Activated CD8-positive, alpha-beta T cell treated with anti-CD3 and anti-CD28 coated beads for 36 hours (primary cell): ENCODE measurements around the gene RNF217. TPM values are rescaled to one million over a fixed set of nuclear protein-coding genes. Genes with fewer than 3 reads are reported as not detected.

ENCODE experiments used
- ATAC-seq: fragments of 200-7000 bp; cut with Tn5 transposase; one replicate; pipeline ENCODE4 v1.10.0; 2021; ENCODE audit warnings: mild to moderate bottlenecking, moderate library complexity
- CTCF ChIA-PET: fragments of 350-600 bp; sonication (Branson Sonifier 250); formaldehyde crosslinking; loops from one replicate; lab custom pipeline; 2021; ENCODE audit warnings: antibody characterized with exemption; lab: Charles Lee
- POLR2A ChIA-PET: fragments of 350-600 bp; sonication (Branson Sonifier 250); formaldehyde crosslinking; loops from one replicate; lab custom pipeline; 2021; ENCODE audit warnings: antibody characterized with exemption; lab: Charles Lee
- DNase-seq: peaks from one replicate; pipeline ENCODE4 v3.0.0-alpha.2; 2020
- H3K27ac Mint-ChIP-seq: one replicate; pipeline ENCODE4 v1.8.0; 2021; ENCODE audit warnings: mild to moderate bottlenecking, mixed read lengths
- H3K27me3 Mint-ChIP-seq: one replicate; pipeline ENCODE4 v1.8.0; 2021; ENCODE audit warnings: mixed read lengths
- H3K36me3 Mint-ChIP-seq: one replicate; pipeline ENCODE4 v1.8.0; 2021; ENCODE audit warnings: low read depth, mixed read lengths
- H3K4me1 Mint-ChIP-seq: one replicate; pipeline ENCODE4 v1.8.0; 2021; ENCODE audit warnings: low read depth, mixed read lengths
- H3K4me3 Mint-ChIP-seq: one replicate; pipeline ENCODE4 v1.8.0; 2021; ENCODE audit warnings: mild to moderate bottlenecking, moderate library complexity, mixed read lengths
- H3K9me3 Mint-ChIP-seq: one replicate; pipeline ENCODE4 v1.8.0; 2021; ENCODE audit warnings: mixed read lengths
- intact Hi-C: fragments of 100-400 bp; cut with micrococcal nuclease; formaldehyde crosslinking; loops from one replicate; pipeline ENCODE4 v1.10.0; 2022
- total RNA-seq, 2 experiments: library from RNA; stranded (reverse); gene quantifications; one replicate each; pipeline ENCODE4 v1.2.3, GENCODE V29; 2021
- TF ChIP-seq, protein P1 (sequence below): fragments of 200-600 bp; IDR thresholded peaks from one replicate; pipeline ENCODE4 v1.8.0; 2022; ENCODE audit warnings: antibody characterized with exemption, mild to moderate bottlenecking

Gene RNF217
- total RNA-seq, 2 experiments from 2014 or later, result 0.07 to 0.09 TPM

DNA sequence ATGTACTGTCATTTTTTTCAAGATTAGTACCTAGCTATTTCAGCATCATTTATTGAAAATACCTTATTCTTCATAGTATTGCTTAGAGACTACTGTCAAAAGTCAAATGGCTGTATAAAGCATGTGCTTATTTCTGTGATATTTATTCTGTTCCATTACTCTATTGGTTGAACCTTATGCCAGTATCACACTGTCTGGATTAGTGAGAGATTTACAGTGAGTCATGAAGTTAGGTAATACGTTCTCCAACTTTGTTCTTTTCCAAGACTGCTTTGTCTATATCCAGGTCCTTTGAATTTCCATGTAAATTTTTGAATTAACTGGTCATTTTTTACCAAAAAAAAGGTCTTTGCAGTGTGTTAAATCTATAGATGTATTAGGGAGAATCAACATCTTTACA lies 18.6 kb upstream of the RNF217 start:
- TF ChIP-seq, protein P1, sequence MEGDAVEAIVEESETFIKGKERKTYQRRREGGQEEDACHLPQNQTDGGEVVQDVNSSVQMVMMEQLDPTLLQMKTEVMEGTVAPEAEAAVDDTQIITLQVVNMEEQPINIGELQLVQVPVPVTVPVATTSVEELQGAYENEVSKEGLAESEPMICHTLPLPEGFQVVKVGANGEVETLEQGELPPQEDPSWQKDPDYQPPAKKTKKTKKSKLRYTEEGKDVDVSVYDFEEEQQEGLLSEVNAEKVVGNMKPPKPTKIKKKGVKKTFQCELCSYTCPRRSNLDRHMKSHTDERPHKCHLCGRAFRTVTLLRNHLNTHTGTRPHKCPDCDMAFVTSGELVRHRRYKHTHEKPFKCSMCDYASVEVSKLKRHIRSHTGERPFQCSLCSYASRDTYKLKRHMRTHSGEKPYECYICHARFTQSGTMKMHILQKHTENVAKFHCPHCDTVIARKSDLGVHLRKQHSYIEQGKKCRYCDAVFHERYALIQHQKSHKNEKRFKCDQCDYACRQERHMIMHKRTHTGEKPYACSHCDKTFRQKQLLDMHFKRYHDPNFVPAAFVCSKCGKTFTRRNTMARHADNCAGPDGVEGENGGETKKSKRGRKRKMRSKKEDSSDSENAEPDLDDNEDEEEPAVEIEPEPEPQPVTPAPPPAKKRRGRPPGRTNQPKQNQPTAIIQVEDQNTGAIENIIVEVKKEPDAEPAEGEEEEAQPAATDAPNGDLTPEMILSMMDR, result no peak
- Mint-ChIP-seq H3K9me3 (no peaks in the 10 kb centered on the region), H3K36me3 (no peaks in the 10 kb centered on the region), H3K4me3 (no peak overlapping the region), H3K27ac (no peak overlapping the region), H3K4me1 (no peaks in the 10 kb centered on the region), H3K27me3 (no peaks in the 10 kb centered on the region)
- DNase-seq, result no peak
- no peak for ATAC-seq
- CTCF ChIA-PET, result no interaction called here
- intact Hi-C loops, result no loop called here
- POLR2A ChIA-PET, result no interaction called here

- CTCF ChIA-PET, result no interaction called here
- H3K27ac Mint-ChIP-seq, result no peak overlapping the region
- intact Hi-C loops, result no loop called here
Measured at GRCh38 chr6:124947971-124948451, 14.2 kb upstream of the RNF217 start.

DNA sequence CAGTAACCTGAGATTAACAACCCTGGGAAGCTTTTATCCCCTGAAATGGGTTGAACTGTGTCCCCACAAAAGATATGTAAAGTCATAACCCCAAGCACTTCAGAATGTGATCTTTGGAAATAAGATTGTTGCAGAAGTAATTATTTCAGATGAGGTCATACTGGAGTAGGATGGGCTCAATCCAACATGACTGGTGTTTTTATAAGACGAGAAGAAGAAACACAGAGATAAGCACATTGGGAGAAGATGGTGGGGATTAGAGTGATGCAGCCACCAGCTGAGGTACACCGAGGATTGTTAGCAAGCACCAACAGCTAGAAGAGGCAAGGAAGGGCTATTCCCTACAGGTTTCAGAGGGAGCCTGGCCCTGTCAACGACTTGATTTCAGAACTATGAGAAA lies 12.5 kb upstream of the RNF217 start:
- no peak for DNase-seq
- no peaks in the 10 kb centered on the region for H3K4me1 Mint-ChIP-seq
- TF ChIP-seq, protein P1, result no peak
- intact Hi-C loops, result no loop called here
- no peaks in the 10 kb centered on the region for H3K36me3 Mint-ChIP-seq
- ATAC-seq, result no peak
- POLR2A ChIA-PET, result no interaction called here
- no peaks in the 10 kb centered on the region for H3K9me3 Mint-ChIP-seq
- no peak overlapping the region for H3K4me3 Mint-ChIP-seq
- CTCF ChIA-PET, result no interaction called here
- no peaks in the 10 kb centered on the region for H3K27me3 Mint-ChIP-seq
- H3K27ac Mint-ChIP-seq, result no peak overlapping the region

More at GRCh38 chr6:124947971-124948451, 14.2 kb upstream of the RNF217 start:
- Mint-ChIP-seq H3K4me1 (no peaks in the 10 kb centered on the region), H3K27me3 (no peaks in the 10 kb centered on the region), H3K36me3 (no peaks in the 10 kb centered on the region), H3K9me3 (no peaks in the 10 kb centered on the region), H3K4me3 (no peak overlapping the region)
- ATAC-seq, result no peak
- TF ChIP-seq, protein P1, result no peak
- DNase-seq, result no peak
- POLR2A ChIA-PET, result no interaction called here

GRCh38 chr6:124953808-124954207 lies 8.4 kb upstream of the RNF217 start:
- Mint-ChIP-seq H3K9me3 (no peaks in the 10 kb centered on the region), H3K36me3 (no peaks in the 10 kb centered on the region), H3K27me3 (peaks cover 11% of the 10 kb centered on the region), H3K4me3 (no peak overlapping the region), H3K27ac (no peak overlapping the region), H3K4me1 (peaks cover 2% of the 10 kb centered on the region)
- ChIA-PET CTCF (no interaction called here), POLR2A (no interaction called here)
- no peak for DNase-seq
- intact Hi-C loops, result no loop called here
- TF ChIP-seq, protein P1, result no peak
- no peak for ATAC-seq

GRCh38 chr6:124955108-124955856 lies 7.0 kb upstream of the RNF217 start:
- ChIA-PET CTCF (no interaction called here), POLR2A (no interaction called here)
- Mint-ChIP-seq H3K4me3 (no peak overlapping the region), H3K4me1 (peaks cover 3% of the 10 kb centered on the region), H3K36me3 (no peaks in the 10 kb centered on the region), H3K27me3 (peaks cover 16% of the 10 kb centered on the region), H3K9me3 (no peaks in the 10 kb centered on the region), H3K27ac (no peak overlapping the region)
- DNase-seq (no peak), ATAC-seq (no peak)
- TF ChIP-seq, protein P1, result no peak
- intact Hi-C loops, result no loop called here
